Subcutaneous abdominal adipose tissue (tissue), 5 donors: ENCODE data around the gene MAGIX.
"Not testable (repeated sequence)": the region's sequence is repeated elsewhere in the genome, so short reads cannot be mapped to it uniquely, and the experiment has no call there.

Experiments
- H3K27ac ChIP-seq: one replicate; pipeline ENCODE4 v1.7.0; 2013; ENCODE audit warnings: low read depth, mild to moderate bottlenecking, inconsistent platforms, low read length, moderate library complexity
- H3K27me3 ChIP-seq, 5 donors: one replicate each; pipeline ENCODE4 v1.7.0; 2013; ENCODE audit warnings: low read length in 5 of 5, inconsistent platforms in 1 of 5; ENCODE audit not compliant: control insufficient read depth in 5 of 5, insufficient read depth in 4 of 5
- H3K36me3 ChIP-seq, 5 donors: one replicate each; pipeline ENCODE4 v1.7.0; 2013; ENCODE audit warnings: low read length in 5 of 5; ENCODE audit not compliant: control insufficient read depth in 5 of 5, insufficient read depth in 5 of 5
- H3K4me1 ChIP-seq, 5 donors: one replicate each; pipeline ENCODE4 v1.7.0; 2013; ENCODE audit warnings: low read length in 5 of 5, mild to moderate bottlenecking in 3 of 5, moderate library complexity in 1 of 5; ENCODE audit not compliant: control insufficient read depth in 5 of 5, insufficient read depth in 5 of 5
- H3K4me3 ChIP-seq, 5 donors: one replicate each; pipeline ENCODE4 v1.7.0; 2013; ENCODE audit warnings: low read length in 5 of 5, low read depth in 1 of 5
- H3K9ac ChIP-seq, 5 donors: one replicate each; pipeline ENCODE4 v1.7.0; 2013; ENCODE audit warnings: low read length in 5 of 5, mild to moderate bottlenecking in 4 of 5, moderate library complexity in 3 of 5
- H3K9me3 ChIP-seq, 5 donors: one replicate each; pipeline ENCODE4 v1.7.0; 2013; ENCODE audit warnings: low read length in 5 of 5; ENCODE audit not compliant: control insufficient read depth in 5 of 5
- donor health status: healthy.
- donor health status: healthy.
- donor health status: healthy.
- donor health status: healthy.
- donor health status: healthy.

The MAGIX gene

GRCh38 chrX:49137492-49137891, 25.1 kb upstream of the MAGIX start:
- Histone ChIP-seq H3K27me3 (no peaks in the 10 kb centered on the region), H3K4me1 (no peaks in the 10 kb centered on the region), H3K4me3 (no peak overlapping the region), H3K9me3 (peaks cover 11 to 30% (median 22%) of the 10 kb centered on the region in 5 donors), H3K9ac (no peak overlapping the region), H3K36me3 (peaks cover 0 to 2% (median 0%) of the 10 kb centered on the region in 5 donors), H3K27ac (no peak overlapping the region)

- H3K4me1 ChIP-seq, result no peaks in the 10 kb centered on the region
- peaks cover 11 to 31% (median 22%) of the 10 kb centered on the region in 5 donors for H3K9me3 ChIP-seq
- peak overlapping the region in 3 of 5 donors; percentile 4 to 37 (median 16) for H3K4me3 ChIP-seq
- H3K9ac ChIP-seq, result no peak overlapping the region
- H3K36me3 ChIP-seq, result peaks cover 0 to 2% (median 0%) of the 10 kb centered on the region in 5 donors
- no peaks in the 10 kb centered on the region for H3K27me3 ChIP-seq
- H3K27ac ChIP-seq, result no peak overlapping the region
Measured at GRCh38 chrX:49139713-49140112, 22.8 kb upstream of the MAGIX start.

- H3K36me3 ChIP-seq, H3K27ac ChIP-seq, H3K4me3 ChIP-seq, H3K9ac ChIP-seq, H3K27me3 ChIP-seq, H3K4me1 ChIP-seq: not testable (repeated sequence)
- H3K9me3 ChIP-seq, result peaks cover 11 to 31% (median 22%) of the 10 kb centered on the region in 5 donors
Measured at GRCh38 chrX:49142264-49142663, 20.3 kb upstream of the MAGIX start.

GRCh38 chrX:49143154-49143553, 19.4 kb upstream of the MAGIX start:
- not testable (repeated sequence) for H3K27me3 ChIP-seq, H3K36me3 ChIP-seq, H3K4me1 ChIP-seq, H3K9ac ChIP-seq, H3K27ac ChIP-seq, H3K4me3 ChIP-seq
- H3K9me3 ChIP-seq, result peaks cover 11 to 31% (median 22%) of the 10 kb centered on the region in 5 donors

- no peak overlapping the region for H3K27ac ChIP-seq
- H3K4me3 ChIP-seq, result no peak overlapping the region
- peaks cover 0 to 3% (median 0%) of the 10 kb centered on the region in 5 donors for H3K9me3 ChIP-seq
- no peaks in the 10 kb centered on the region for H3K36me3 ChIP-seq
- H3K27me3 ChIP-seq, result no peaks in the 10 kb centered on the region
- H3K9ac ChIP-seq, result no peak overlapping the region
- H3K4me1 ChIP-seq, result no peaks in the 10 kb centered on the region
Measured at GRCh38 chrX:49147282-49147681, 15.3 kb upstream of the MAGIX start.

GRCh38 chrX:49147936-49148335, 14.6 kb upstream of the MAGIX start:
- H3K9ac ChIP-seq, result no peak overlapping the region
- no peaks in the 10 kb centered on the region for H3K4me1 ChIP-seq
- H3K9me3 ChIP-seq, result peaks cover 0 to 2% (median 0%) of the 10 kb centered on the region in 5 donors
- H3K4me3 ChIP-seq, result no peak overlapping the region
- no peaks in the 10 kb centered on the region for H3K27me3 ChIP-seq
- H3K36me3 ChIP-seq, result no peaks in the 10 kb centered on the region
- H3K27ac ChIP-seq, result no peak overlapping the region

- not testable (repeated sequence) for H3K4me1 ChIP-seq, H3K4me3 ChIP-seq, H3K27ac ChIP-seq, H3K27me3 ChIP-seq, H3K9ac ChIP-seq, H3K36me3 ChIP-seq, H3K9me3 ChIP-seq
Measured at GRCh38 chrX:49148390-49149100, 14.0 kb upstream of the MAGIX start.

- H3K36me3 ChIP-seq, H3K27ac ChIP-seq, H3K9ac ChIP-seq, H3K4me1 ChIP-seq, H3K4me3 ChIP-seq, H3K27me3 ChIP-seq, H3K9me3 ChIP-seq: not testable (repeated sequence)
Measured at GRCh38 chrX:49149291-49149690, 13.3 kb upstream of the MAGIX start.

- Histone ChIP-seq H3K9me3 (no peaks in the 10 kb centered on the region), H3K27me3 (peaks cover 0 to 8% (median 0%) of the 10 kb centered on the region in 5 donors), H3K9ac (no peak overlapping the region), H3K27ac (no peak overlapping the region), H3K4me3 (no peak overlapping the region), H3K4me1 (peaks cover 2 to 16% (median 8%) of the 10 kb centered on the region in 5 donors), H3K36me3 (no peaks in the 10 kb centered on the region)
Measured at GRCh38 chrX:49153467-49153866, 9.1 kb upstream of the MAGIX start.

- Histone ChIP-seq H3K36me3 (no peaks in the 10 kb centered on the region), H3K27me3 (peaks cover 0 to 8% (median 0%) of the 10 kb centered on the region in 5 donors), H3K4me1 (peaks cover 2 to 16% (median 8%) of the 10 kb centered on the region in 5 donors), H3K9ac (peak overlapping the region in 4 of 5 donors; percentile 61 to 83 (median 76)), H3K9me3 (no peaks in the 10 kb centered on the region), H3K4me3 (peak overlapping the region; percentile 53 to 64 (median 59)), H3K27ac (peak overlapping the region; percentile 84)
Measured at GRCh38 chrX:49155243-49155899, 7.2 kb upstream of the MAGIX start.
